GM23248 (cell line): ENCODE measurements around the gene TOR1AIP2. TPM values are rescaled to one million over a fixed set of nuclear protein-coding genes. Genes with fewer than 3 reads are reported as not detected.

Experiments
- DNase-seq: peaks from one replicate; pipeline ENCODE4 v3.0.0-alpha.2; 2015
- H2AFZ ChIP-seq: fragments of 200-600 bp; sonication (generic); 2 replicates; pipeline ENCODE4 v1.6.1; 2016; ENCODE audit warnings: antibody characterized with exemption
- H3F3A ChIP-seq: fragments of 200-600 bp; sonication (generic); 2 replicates; pipeline ENCODE4 v1.6.1; 2016; ENCODE audit warnings: mild to moderate bottlenecking, antibody characterized with exemption, mixed run types; ENCODE audit not compliant: insufficient read depth
- H3K27ac ChIP-seq: fragments of 200-600 bp; sonication (generic); 2 replicates; pipeline ENCODE4 v1.5.1; 2016; ENCODE audit warnings: mild to moderate bottlenecking
- H3K27me3 ChIP-seq: fragments of 200-600 bp; sonication (generic); replicated peaks from 2 replicates; pipeline ENCODE4 v1.6.1; 2016; ENCODE audit warnings: mild to moderate bottlenecking; ENCODE audit not compliant: insufficient read depth
- H3K36me3 ChIP-seq: fragments of 200-600 bp; sonication (generic); 2 replicates; pipeline ENCODE4 v1.6.1; 2016; ENCODE audit warnings: low read depth, mild to moderate bottlenecking
- H3K4me1 ChIP-seq: fragments of 200-600 bp; sonication (generic); 2 replicates; pipeline ENCODE4 v1.6.1; 2016; ENCODE audit warnings: mild to moderate bottlenecking; ENCODE audit not compliant: insufficient read depth
- H3K4me2 ChIP-seq: fragments of 200-600 bp; sonication (generic); one replicate; pipeline ENCODE4 v1.6.1; 2016; ENCODE audit warnings: mild to moderate bottlenecking; ENCODE audit not compliant: unreplicated experiment
- H3K4me3 ChIP-seq: fragments of 200-600 bp; sonication (generic); 2 replicates; pipeline ENCODE4 v1.5.1; 2016; ENCODE audit warnings: mild to moderate bottlenecking
- H3K79me2 ChIP-seq: fragments of 200-600 bp; sonication (generic); 2 replicates; pipeline ENCODE4 v1.6.1; 2016; ENCODE audit warnings: mild to moderate bottlenecking; ENCODE audit not compliant: insufficient read depth
- H3K9ac ChIP-seq: fragments of 200-600 bp; sonication (generic); 2 replicates; pipeline ENCODE4 v1.6.1; 2016; ENCODE audit warnings: mild to moderate bottlenecking
- H3K9me2 ChIP-seq: fragments of 200-600 bp; sonication (generic); 2 replicates; pipeline ENCODE4 v1.6.1; 2016; ENCODE audit warnings: mixed run types, mild to moderate bottlenecking, moderate library complexity; ENCODE audit not compliant: insufficient read depth
- H3K9me3 ChIP-seq: fragments of 200-600 bp; sonication (generic); one replicate; pipeline ENCODE4 v1.6.1; 2017; ENCODE audit warnings: low read depth
- H4K20me1 ChIP-seq: fragments of 200-600 bp; sonication (generic); 2 replicates; pipeline ENCODE4 v1.6.0; 2016; ENCODE audit not compliant: insufficient read depth
- EZH2 ChIP-seq: fragments of 200-600 bp; sonication (generic); IDR thresholded peaks from 2 replicates; pipeline ENCODE4 v1.6.1; 2018; ENCODE audit warnings: antibody characterized with exemption, mild to moderate bottlenecking; ENCODE audit not compliant: insufficient read depth, poor library complexity, severe bottlenecking
- EZH2phosphoT487 ChIP-seq: fragments of 200-600 bp; sonication (generic); IDR thresholded peaks from 2 replicates; pipeline ENCODE4 v1.6.1; 2018; ENCODE audit warnings: antibody characterized with exemption, moderate library complexity, mild to moderate bottlenecking, low read depth; ENCODE audit not compliant: insufficient read depth
- WGBS, 2 experiments: methylation state at CpG; one replicate each; pipeline ENCODE4 v1.1.6; 2015 to 2017; ENCODE audit warnings: low lambda C conversion rate in 2 of 2, low coverage in 1 of 2; ENCODE audit errors: missing lambda C conversion rate in 2 of 2; 5-methylcytosine and 5-hydroxymethylcytosine counted together
- in situ Hi-C: fragments of 300-500 bp; cut with MboI; formaldehyde crosslinking; loops from 2 replicates; pipeline ENCODE4 v1.15.0; 2020
- polyA plus RNA-seq: library from polyadenylated mRNA; unstranded; fragments of >200 nt; fragmentation: Nextera tagmentation; extraction: Ambion mirVana; gene quantifications from 2 replicates; pipeline ENCODE4 v1.2.1, GENCODE V29; 2016
- total RNA-seq: library from RNA; depleted of rRNA; stranded (reverse); fragments of >200 nt; shearing (Covaris generic); gene quantifications from 2 replicates; pipeline ENCODE4 v1.2.3, GENCODE V29; 2014

Gene TOR1AIP2
- total and polyA plus RNA-seq, 2 experiments from 2014 or later = 37.2 to 97.1 TPM

- WGBS, 2 experiments = 97 to 98% methylated on average over 2 of the region's 2 CpGs
- no peaks in the 10 kb centered on the region for H3K9me3 ChIP-seq
- DNase-seq = no peak
- no peak overlapping the region for H3K4me2 ChIP-seq
- H2AFZ ChIP-seq = no peak overlapping the region
- H4K20me1 ChIP-seq = peaks cover 4% of the 10 kb centered on the region; the same call in 1 of the 2 replicates
- no peaks in the 10 kb centered on the region for H3K9me2 ChIP-seq
- peaks cover 97% of the 10 kb centered on the region for H3K79me2 ChIP-seq
- no peak for TF ChIP-seq EZH2
- TF ChIP-seq EZH2phosphoT487 = no peak
- H3K27ac ChIP-seq = no peak overlapping the region
- H3K27me3 ChIP-seq = no peaks in the 10 kb centered on the region
- H3K36me3 ChIP-seq = peaks cover 40% of the 10 kb centered on the region
- H3K4me3 ChIP-seq = no peak overlapping the region
- H3K9ac ChIP-seq = no peak overlapping the region
- peaks cover 26% of the 10 kb centered on the region for H3K4me1 ChIP-seq
- in situ Hi-C loops = no loop called here
- H3F3A ChIP-seq = peaks cover 25% of the 10 kb centered on the region; the same call in 1 of the 2 replicates
Observed at GRCh38 chr1:179873438-179873851, 4.2 kb downstream of the TOR1AIP2 start.

- Histone ChIP-seq H3K79me2 (peaks cover 100% of the 10 kb centered on the region), H3K36me3 (peaks cover 41% of the 10 kb centered on the region), H3K9me3 (no peaks in the 10 kb centered on the region), H3K9me2 (no peaks in the 10 kb centered on the region), H3K27me3 (no peaks in the 10 kb centered on the region), H3K4me2 (no peak overlapping the region), H3K9ac (no peak overlapping the region), H4K20me1 (peaks cover 4% of the 10 kb centered on the region; the same call in 1 of the 2 replicates), H2AFZ (no peak overlapping the region), H3K4me3 (no peak overlapping the region), H3K4me1 (peaks cover 29% of the 10 kb centered on the region), H3K27ac (no peak overlapping the region), H3F3A (peaks cover 25% of the 10 kb centered on the region; the same call in 1 of the 2 replicates)
- 98% methylated on average over 5 of the region's 5 CpGs for WGBS, 2 experiments
- TF ChIP-seq EZH2 (no peak), EZH2phosphoT487 (no peak)
- no peak for DNase-seq
- in situ Hi-C loops = no loop called here
Observed at GRCh38 chr1:179872558-179872957, 5.0 kb downstream of the TOR1AIP2 start.

GRCh38 chr1:179871940-179872339, 5.7 kb downstream of the TOR1AIP2 start:
- H3K27me3 ChIP-seq = no peaks in the 10 kb centered on the region
- peaks cover 45% of the 10 kb centered on the region for H3K36me3 ChIP-seq
- H3K4me3 ChIP-seq = no peak overlapping the region
- H3K9me2 ChIP-seq = no peaks in the 10 kb centered on the region
- in situ Hi-C loops = no loop called here
- no peak overlapping the region for H3K9ac ChIP-seq
- no peak overlapping the region for H3K4me2 ChIP-seq
- H4K20me1 ChIP-seq = peaks cover 4% of the 10 kb centered on the region; the same call in 1 of the 2 replicates
- DNase-seq = no peak
- TF ChIP-seq EZH2phosphoT487 (no peak), EZH2 (no peak)
- peaks cover 25% of the 10 kb centered on the region for H3F3A ChIP-seq
- H3K27ac ChIP-seq = no peak overlapping the region
- 70 to 86% methylated on average over 1 of the region's 1 CpG for WGBS, 2 experiments
- peaks cover 100% of the 10 kb centered on the region for H3K79me2 ChIP-seq
- H2AFZ ChIP-seq = no peak overlapping the region
- no peaks in the 10 kb centered on the region for H3K9me3 ChIP-seq
- H3K4me1 ChIP-seq = peaks cover 29% of the 10 kb centered on the region

GRCh38 chr1:179870870-179871269, 6.7 kb downstream of the TOR1AIP2 start:
- H3K36me3 ChIP-seq = peaks cover 44% of the 10 kb centered on the region
- WGBS, 2 experiments = 100% methylated on average over 1 of the region's 1 CpG

More at GRCh38 chr1:179870870-179871269, 6.7 kb downstream of the TOR1AIP2 start:
- H3F3A ChIP-seq = peaks cover 21% of the 10 kb centered on the region
- peaks cover 20% of the 10 kb centered on the region for H3K4me1 ChIP-seq
- no peak overlapping the region for H3K9ac ChIP-seq
- no peak overlapping the region for H3K4me2 ChIP-seq
- no peaks in the 10 kb centered on the region; the same call in 1 of the 2 replicates for H4K20me1 ChIP-seq
- H3K9me3 ChIP-seq = no peaks in the 10 kb centered on the region
- peaks cover 100% of the 10 kb centered on the region for H3K79me2 ChIP-seq
- no peak for TF ChIP-seq EZH2
- no peak for TF ChIP-seq EZH2phosphoT487
- H3K27me3 ChIP-seq = no peaks in the 10 kb centered on the region
- no peak overlapping the region for H3K4me3 ChIP-seq
- H3K27ac ChIP-seq = no peak overlapping the region
- H3K9me2 ChIP-seq = no peaks in the 10 kb centered on the region
- H2AFZ ChIP-seq = no peak overlapping the region
- no peak for DNase-seq
- in situ Hi-C loops = no loop called here
